Endothelial cell of umbilical vein (primary cell): ENCODE data around the gene VAMP2. TPM values are rescaled to one million over a fixed set of nuclear protein-coding genes. Genes with fewer than 3 reads are reported as not detected.

Experiments
- BruUV-seq: library from RNA; stranded (reverse); fragments of 400-500 nt; replicated peaks from 2 replicates; lab custom pipeline; 2021; lab: Mats Ljungman, UMichigan
- CTCF ChIA-PET: fragments of 300-600, 350-600 bp; sonication (Branson Sonifier 250); formaldehyde crosslinking; loops from one replicate; lab custom pipeline; 2021; ENCODE audit warnings: antibody characterized with exemption, inconsistent platforms; lab: Charles Lee
- POLR2A ChIA-PET: fragments of 300-600, 350-600 bp; sonication (Branson Sonifier 250); formaldehyde crosslinking; loops from one replicate; lab custom pipeline; 2021; ENCODE audit warnings: antibody characterized with exemption, inconsistent platforms; lab: Charles Lee
- DNase-seq: peaks from one replicate; pipeline ENCODE4 v3.0.0-alpha.2; 2011; ENCODE audit warnings: low read depth, low spot score
- FAIRE-seq: peaks from 2 replicates; lab custom pipeline; 2011; peaks lifted over from hg19 to GRCh38; lab: Jason Lieb, UNC
- H2AFZ ChIP-seq: 2 replicates; pipeline ENCODE4 v1.6.0; 2012; ENCODE audit warnings: low read depth, low read length, control low read depth, inconsistent platforms
- H3K27ac ChIP-seq: 2 replicates; pipeline ENCODE4 v1.5.1; 2011; ENCODE audit warnings: low read depth, mild to moderate bottlenecking, control low read depth, low read length, moderate library complexity; ENCODE audit not compliant: insufficient read depth
- H3K27me3 ChIP-seq, 2 experiments: 2 replicates each; pipeline versions ENCODE4 v1.6.0 to v1.6.1; 2011; ENCODE audit warnings: low read length in 2 of 2, mixed read lengths in 1 of 2; ENCODE audit not compliant: control insufficient read depth in 2 of 2, insufficient read depth in 2 of 2
- H3K36me3 ChIP-seq, 2 experiments: 2 replicates in 1 of 2; 3 replicates in 1 of 2; pipeline ENCODE4 v1.5.1; 2011; ENCODE audit warnings: low read length in 2 of 2, mild to moderate bottlenecking in 1 of 2, moderate library complexity in 1 of 2; ENCODE audit not compliant: control insufficient read depth in 2 of 2, insufficient read depth in 2 of 2; ENCODE audit errors: extremely low read depth in 1 of 2
- H3K4me1 ChIP-seq: 3 replicates; pipeline ENCODE4 v1.5.1; 2011; ENCODE audit warnings: mild to moderate bottlenecking, low read length; ENCODE audit not compliant: control insufficient read depth, insufficient read depth; ENCODE audit errors: extremely low read depth
- H3K4me2 ChIP-seq: 2 replicates; pipeline ENCODE4 v1.6.1; 2011; ENCODE audit warnings: low read length, control low read depth, mixed read lengths; ENCODE audit not compliant: insufficient read depth
- H3K4me3 ChIP-seq, 3 experiments: fragments of 200-600 bp in 1 of 3; sonication (generic), shearing (Covaris generic) in 1 of 3; replicated peaks in 1 of 3; 2 replicates each; pipeline ENCODE4 v1.5.1; 2011 to 2016; ENCODE audit warnings: control low read depth in 3 of 3, low read length in 3 of 3, mild to moderate bottlenecking in 2 of 3, inconsistent platforms in 1 of 3, low read depth in 1 of 3, moderate library complexity in 1 of 3; ENCODE audit not compliant: insufficient read depth in 1 of 3
- H3K79me2 ChIP-seq: 2 replicates; pipeline ENCODE4 v1.6.0; 2012; ENCODE audit warnings: low read length, inconsistent platforms; ENCODE audit not compliant: control insufficient read depth, insufficient read depth
- H3K9ac ChIP-seq: replicated peaks from 2 replicates; pipeline ENCODE3; 2011; ENCODE audit warnings: low read length, control low read depth; ENCODE audit not compliant: insufficient read depth; ENCODE audit errors: extremely low read depth
- H3K9me1 ChIP-seq: replicated peaks from 3 replicates; pipeline ENCODE4 v1.6.0; 2011; ENCODE audit warnings: mild to moderate bottlenecking, low read length; ENCODE audit not compliant: control insufficient read depth, insufficient read depth; ENCODE audit errors: extremely low read depth
- H3K9me3 ChIP-seq: replicated peaks from 2 replicates; pipeline ENCODE4 v1.5.1; 2012; ENCODE audit warnings: low read length, inconsistent platforms; ENCODE audit not compliant: control insufficient read depth, insufficient read depth
- H4K20me1 ChIP-seq: replicated peaks from 2 replicates; pipeline ENCODE3; 2011; ENCODE audit warnings: mild to moderate bottlenecking, low read length; ENCODE audit not compliant: control insufficient read depth, insufficient read depth; ENCODE audit errors: extremely low read depth
- CTCF ChIP-seq, 2 donors: IDR thresholded peaks; 1 replicate in 1 of 2; 2 replicates in 1 of 2; pipeline ENCODE4 v1.5.1; 2011; ENCODE audit warnings: low read length in 2 of 2, mild to moderate bottlenecking in 2 of 2, moderate library complexity in 2 of 2, control low read depth in 1 of 2, inconsistent platforms in 1 of 2, low read depth in 1 of 2; ENCODE audit not compliant: insufficient read depth in 1 of 2; ENCODE audit errors: extremely low read depth in 1 of 2
- EZH2 ChIP-seq: IDR thresholded peaks from 2 replicates; pipeline ENCODE4 v1.6.1; 2012; ENCODE audit warnings: borderline replicate concordance, low read depth, mild to moderate bottlenecking, moderate library complexity, low read length, inconsistent platforms; ENCODE audit not compliant: severe bottlenecking
- FOS ChIP-seq: IDR thresholded peaks from 2 replicates; pipeline ENCODE4 v1.6.1; 2011; ENCODE audit warnings: mild to moderate bottlenecking, low read length, moderate library complexity, borderline replicate concordance; ENCODE audit not compliant: insufficient read depth
- GATA2 ChIP-seq: IDR thresholded peaks from 2 replicates; pipeline ENCODE4 v1.7.0; 2011; ENCODE audit warnings: low read depth, mild to moderate bottlenecking, moderate library complexity, mixed read lengths, low read length; ENCODE audit not compliant: insufficient read length, insufficient read depth
- JUN ChIP-seq: IDR thresholded peaks from 2 replicates; pipeline ENCODE4 v1.6.1; 2011; ENCODE audit warnings: borderline replicate concordance, low read depth; ENCODE audit not compliant: insufficient read length, insufficient read depth
- MAX ChIP-seq: IDR thresholded peaks from 2 replicates; pipeline ENCODE4 v1.6.1; 2011; ENCODE audit not compliant: insufficient read depth, insufficient read length
- MYC ChIP-seq: IDR thresholded peaks from one replicate; pipeline ENCODE4 v1.6.1; 2011; ENCODE audit warnings: mild to moderate bottlenecking, low read depth, low read length
- POLR2A ChIP-seq: IDR thresholded peaks from 2 replicates; pipeline ENCODE4 v1.6.1; 2012; ENCODE audit warnings: low read depth, mild to moderate bottlenecking, control low read depth, low read length
- POLR2AphosphoS5 ChIP-seq: IDR thresholded peaks from 2 replicates; pipeline ENCODE4 v1.6.1; 2012; ENCODE audit warnings: low read depth, mild to moderate bottlenecking, control low read depth, low read length, moderate library complexity; ENCODE audit not compliant: insufficient read depth
- dilution Hi-C: fragments of 300-500 bp; cut with MboI; formaldehyde crosslinking; loops from one replicate; pipeline ENCODE4 v1.15.0; 2019; ENCODE audit warnings: low sequenced_read_pairs; ENCODE audit not compliant: extremely low pct_ligation_motif_present
- intact Hi-C: fragments of 100-400 bp; cut with micrococcal nuclease; formaldehyde crosslinking; loops from one replicate; pipeline ENCODE4 v1.10.0; 2022
- polyA plus RNA-seq, 4 experiments: library from polyadenylated mRNA; depleted of rRNA in 3 of 4; stranded (reverse) in 3 of 4; unstranded in 1 of 4; fragments of >200 nt; gene quantifications; 2 replicates each; pipeline versions ENCODE4 v1.2.1 to v1.2.3, GENCODE V29; 2011 to 2012; ENCODE audit warnings: missing spikeins in 1 of 4
- total RNA-seq: library from RNA; stranded (reverse); gene quantifications from 2 replicates; pipeline ENCODE4 v1.2.3, GENCODE V29; 2021

The VAMP2 gene
- total and polyA plus RNA-seq, 2 donors (not counting 3 experiments of a cell fraction or from before 2014, with no cell fraction given): 35.9 to 38.0 TPM

GRCh38 chr17:8141741-8142140 is 21.0 kb downstream of the VAMP2 start:
- H3K27me3 ChIP-seq: no peaks in the 10 kb centered on the region
- no peaks in the 10 kb centered on the region for H3K9me1 ChIP-seq
- ChIA-PET POLR2A (interaction anchor here (0.8 kb wide), 1 partner anchor 31 kb away, joined by 3 read pairs; no protein-coding TSS in a partner anchor), CTCF (interaction anchor here (3.4 to 5.6 kb wide), 2 partner anchors 9 to 17 kb away, joined by 28 to 72 read pairs; partner anchors contain the start of gene PER1)
- no peaks in the 10 kb centered on the region for H4K20me1 ChIP-seq
- H3K4me2 ChIP-seq: no peak overlapping the region
- no TSS peak for BruUV-seq
- intact Hi-C loops: no loop called here
- H3K4me3 ChIP-seq: no peak overlapping the region
- no peak for DNase-seq
- TF ChIP-seq POLR2A (no peak), CTCF (IDR thresholded peaks at IDR 0.05; ENCODE audit: extremely low read depth in 1 of 2, insufficient read depth in 1 of 2, low read depth in 1 of 2, low read length in 2 of 2) (no peak), EZH2 (no peak), FOS (no peak), MYC (no peak), JUN (no peak), GATA2 (no peak), POLR2AphosphoS5 (no peak), MAX (no peak)
- FAIRE-seq: no peak
- H3K79me2 ChIP-seq: no peaks in the 10 kb centered on the region
- no peak overlapping the region for H2AFZ ChIP-seq
- peaks cover 0 to 48% of the 10 kb centered on the region in 2 experiments for H3K36me3 ChIP-seq
- no peak overlapping the region for H3K27ac ChIP-seq
- H3K9me3 ChIP-seq: no peaks in the 10 kb centered on the region
- dilution Hi-C loops: no loop called here
- peaks cover 14% of the 10 kb centered on the region for H3K4me1 ChIP-seq
- no peak overlapping the region for H3K9ac ChIP-seq
